GM12878 (cell line): Measurements from ENCODE around the gene CDYL. TPM values are rescaled to one million over a fixed set of nuclear protein-coding genes. Genes with fewer than 3 reads are reported as not detected.

Experiments used
- ATAC-seq: fragments of 200-7000 bp; cut with Tn5 transposase; 3 replicates; pipeline ENCODE4 v1.9.1; 2020; ENCODE audit warnings: mild to moderate bottlenecking, moderate library complexity
- BruUV-seq: library from RNA; stranded (reverse); fragments of 400-500 nt; replicated peaks from 2 replicates; lab custom pipeline; 2021; lab: Mats Ljungman, UMichigan
- CTCF ChIA-PET: fragments of 300-600 bp; sonication (Branson Sonifier 250); formaldehyde crosslinking; extraction: SDS; loops from one replicate; lab custom pipeline; 2021; ENCODE audit warnings: inconsistent platforms; lab: Yijun Ruan, JAX
- POLR2A ChIA-PET: fragments of 350-600 bp; formaldehyde crosslinking; extraction: SDS; loops from one replicate; lab custom pipeline; 2021; ENCODE audit warnings: inconsistent platforms; lab: Charles Lee
- RAD21 ChIA-PET: fragments of 300-600 bp; sonication (Branson Sonifier 250); formaldehyde crosslinking; loops from one replicate; lab custom pipeline; 2023; ENCODE audit warnings: antibody characterized with exemption; ENCODE audit not compliant: unreplicated experiment; lab: Charles Lee
- SMC1A ChIA-PET: fragments of 300-600 bp; sonication (Branson Sonifier 250); formaldehyde crosslinking; loops from one replicate; lab custom pipeline; 2023; ENCODE audit not compliant: unreplicated experiment, uncharacterized antibody; lab: Charles Lee
- DNase-seq: peaks from one replicate; pipeline ENCODE4 v3.0.0-alpha.2; 2011; ENCODE audit warnings: low read depth, low spot score
- FAIRE-seq: peaks from 3 replicates; lab custom pipeline; 2011; peaks lifted over from hg19 to GRCh38; lab: Jason Lieb, UNC
- H2AFZ ChIP-seq: 2 replicates; pipeline ENCODE4 v1.6.0; 2011; ENCODE audit warnings: low read depth, low read length, control low read depth; ENCODE audit not compliant: control insufficient read depth
- H3K27ac ChIP-seq: 2 replicates; pipeline ENCODE4 v1.5.1; 2011; ENCODE audit warnings: control low read depth; ENCODE audit not compliant: control insufficient read depth, insufficient read depth
- H3K27me3 ChIP-seq, 2 experiments: replicated peaks in 1 of 2; 2 replicates each; pipeline versions ENCODE4 v1.6.0 to v1.6.1; 2011; ENCODE audit warnings: low read length in 1 of 2; ENCODE audit not compliant: control insufficient read depth in 2 of 2, insufficient read depth in 2 of 2
- H3K36me3 ChIP-seq, 2 experiments: 2 replicates each; pipeline ENCODE4 v1.5.1; 2011; ENCODE audit warnings: low read length in 1 of 2; ENCODE audit not compliant: control insufficient read depth in 2 of 2, insufficient read depth in 2 of 2
- H3K4me1 ChIP-seq: 2 replicates; pipeline ENCODE4 v1.6.1; 2011; ENCODE audit warnings: mild to moderate bottlenecking, low read length, moderate library complexity, mixed read lengths; ENCODE audit not compliant: control insufficient read depth, insufficient read depth
- H3K4me2 ChIP-seq: 2 replicates; pipeline ENCODE4 v1.6.0; 2011; ENCODE audit warnings: control low read depth; ENCODE audit not compliant: control insufficient read depth, insufficient read depth
- H3K4me3 ChIP-seq: fragments of 200-600 bp; sonication (generic); 2 replicates; pipeline ENCODE4 v1.5.1; 2016
- H3K79me2 ChIP-seq: 2 replicates; pipeline ENCODE4 v1.6.0; 2011; ENCODE audit warnings: low read length; ENCODE audit not compliant: control insufficient read depth, insufficient read depth
- H3K9ac ChIP-seq: 2 replicates; pipeline ENCODE4 v1.8.0; 2011; ENCODE audit warnings: low read length, control low read depth, mixed read lengths; ENCODE audit not compliant: control insufficient read depth, insufficient read depth
- H3K9me3 ChIP-seq: replicated peaks from 3 replicates; pipeline ENCODE4 v1.5.1; 2011; ENCODE audit warnings: mild to moderate bottlenecking, low read length; ENCODE audit not compliant: control insufficient read depth, insufficient read depth
- H4K20me1 ChIP-seq: 2 replicates; pipeline ENCODE4 v1.6.0; 2011; ENCODE audit not compliant: control insufficient read depth, insufficient read depth
- IKZF2 ChIP-seq, 2 experiments: fragments of 450-650 bp; IDR thresholded peaks; 2 replicates each; pipeline ENCODE4 v1.6.1; 2017; ENCODE audit warnings: mild to moderate bottlenecking in 2 of 2, moderate library complexity in 2 of 2
- JUNB ChIP-seq: IDR thresholded peaks from 2 replicates; pipeline ENCODE4 v1.6.1; 2016; ENCODE audit warnings: antibody characterized with exemption, mild to moderate bottlenecking
- NFYA ChIP-seq: IDR thresholded peaks from 2 replicates; pipeline ENCODE4 v1.6.1; 2011; ENCODE audit warnings: low read depth, mild to moderate bottlenecking, low read length, improper control_type of control experiment, borderline replicate concordance
- RUNX3 ChIP-seq: IDR thresholded peaks from 2 replicates; pipeline ENCODE4 v1.6.1; 2012; ENCODE audit warnings: low read length, inconsistent platforms
- STAT3 ChIP-seq: IDR thresholded peaks from 2 replicates; pipeline ENCODE4 v1.6.1; 2011; ENCODE audit warnings: low read depth, low read length, improper control_type of control experiment
- WGBS: methylation state at CpG from one replicate; pipeline ENCODE4 v1.1.6; 2016; ENCODE audit warnings: low lambda C conversion rate; ENCODE audit not compliant: insufficient replicate concordance, insufficient coverage; ENCODE audit errors: missing lambda C conversion rate; 5-methylcytosine and 5-hydroxymethylcytosine counted together
- in situ Hi-C: fragments of 300-500 bp; cut with MboI; formaldehyde crosslinking; loops from 9 replicates; pipeline ENCODE4 v1.14.3; 2018; ENCODE audit warnings: mixed read lengths
- intact Hi-C: fragments of 100-400 bp; cut with micrococcal nuclease; formaldehyde crosslinking; loops from one replicate; pipeline ENCODE4 v1.14.2; 2022; ENCODE audit not compliant: unreplicated experiment
- polyA plus RNA-seq, 11 experiments: library from polyadenylated mRNA; depleted of rRNA in 4 of 11; unstranded in 6 of 11; stranded (reverse) in 5 of 11; fragments of >200 nt; fragmentation: Nextera tagmentation in 4 of 11; fragmentation: Illumina TruSeq in 1 of 11; extraction: Ambion mirVana in 4 of 11; extraction: Trizol in 1 of 11; gene quantifications; 1 replicate in 1 of 11; 2 replicates in 10 of 11; pipeline versions ENCODE4 v1.2.1 to v1.2.3, GENCODE V29; 2011 to 2016; ENCODE audit warnings: inconsistent platforms in 2 of 11, missing spikeins in 2 of 11, low read depth in 1 of 11
- total RNA-seq, 4 experiments: library from RNA; depleted of rRNA in 3 of 4; stranded (reverse); fragments of >200 nt in 3 of 4; fragmentation: Illumina TruSeq in 1 of 4; extraction: Trizol in 1 of 4; gene quantifications; 2 replicates each; pipeline versions ENCODE4 v1.2.1 to v1.2.3, GENCODE V29; 2013 to 2021

CDYL gene
- total and polyA plus RNA-seq, 10 of the 15 experiments (the other 5 are each of a cell fraction or from before 2014, with no cell fraction given), result 9.3 to 61.2 (median 28.5) TPM

DNA sequence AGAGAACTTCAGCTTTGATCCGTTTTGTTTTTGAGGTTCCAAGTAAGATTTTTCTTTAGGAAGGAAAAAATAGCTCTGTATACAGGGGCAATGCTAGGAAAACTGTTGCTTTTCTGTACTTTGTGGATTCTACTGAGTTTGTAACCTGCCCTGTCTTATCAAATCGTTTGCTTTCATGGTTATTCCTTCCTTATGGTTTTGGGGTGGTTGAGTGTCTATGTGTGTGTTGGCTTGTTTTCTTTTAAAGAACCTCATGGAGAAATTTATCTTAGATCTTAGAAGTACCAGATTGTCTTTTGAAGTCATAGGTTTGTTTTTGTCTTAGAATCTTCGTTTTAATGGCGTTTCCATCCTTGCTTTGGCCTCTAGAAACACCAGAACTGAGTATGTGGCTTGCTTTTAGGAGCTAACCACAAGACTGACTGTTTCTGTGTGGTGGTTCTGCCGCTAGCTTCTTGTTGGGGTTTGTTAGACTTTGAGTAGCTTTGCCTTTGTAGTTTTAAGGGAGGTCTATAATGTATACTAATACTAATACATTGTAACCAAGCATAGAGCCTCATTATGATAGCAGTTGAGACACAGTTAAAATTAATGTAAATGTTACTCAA is 140.9 kb downstream of the CDYL start:
- POLR2A ChIA-PET, result no interaction called here

DNA sequence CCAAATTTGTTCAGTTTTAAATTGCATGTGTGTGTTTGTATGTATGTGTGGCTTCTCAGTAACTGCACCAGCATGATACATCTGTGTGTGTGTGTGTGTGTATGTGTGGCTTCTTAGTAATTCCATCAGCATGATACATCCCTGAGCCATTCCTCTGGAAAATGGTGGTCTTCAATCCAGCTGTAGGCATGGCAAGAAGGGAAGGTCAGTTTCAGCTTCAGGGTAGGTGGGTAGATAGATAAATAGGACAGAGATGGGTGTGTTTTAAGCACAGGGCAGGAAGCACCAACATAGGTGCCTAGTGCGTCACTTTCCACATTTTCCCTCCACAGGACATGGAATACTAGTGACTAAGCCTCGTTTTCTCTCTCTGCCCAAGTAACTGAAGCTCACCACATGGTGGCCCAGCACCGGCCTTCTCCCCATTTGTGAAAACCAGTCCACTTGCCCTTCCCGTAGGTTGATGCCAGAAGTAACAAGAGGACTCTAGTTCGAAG is 144.8 kb downstream of the CDYL start:
- POLR2A ChIA-PET, result no interaction called here
- Histone ChIP-seq H2AFZ (no peak overlapping the region), H3K27me3 (no peaks in the 10 kb centered on the region), H4K20me1 (no peaks in the 10 kb centered on the region), H3K4me2 (no peak overlapping the region), H3K79me2 (peaks cover 11% of the 10 kb centered on the region), H3K4me3 (no peak overlapping the region), H3K9ac (no peak overlapping the region), H3K36me3 (peaks cover 0 to 5% of the 10 kb centered on the region in 2 experiments; a peak in 2 of 4 replicates), H3K27ac (no peak overlapping the region), H3K4me1 (peaks cover 5% of the 10 kb centered on the region), H3K9me3 (no peaks in the 10 kb centered on the region; the same call in 1 of the 3 replicates)
- intact Hi-C loops (no loop called here), in situ Hi-C loops (no loop called here)
- SMC1A ChIA-PET, result no interaction called here
- RAD21 ChIA-PET, result no interaction called here
- WGBS, result 75% methylated on average over 5 of the region's 5 CpGs
- CTCF ChIA-PET, result interaction anchor here (0.6 to 1.3 kb wide), 2 partner anchors 109 to 765 kb away, joined by 3 to 4 read pairs; no protein-coding TSS in a partner anchor
- ATAC-seq (no peak), DNase-seq (no peak), FAIRE-seq (no peak)
- no TSS peak for BruUV-seq
- no peak for TF ChIP-seq NFYA
- no peak for TF ChIP-seq STAT3
- TF ChIP-seq IKZF2 (IDR thresholded peaks at IDR 0.05), result no peak

More for the DNA sequence above, 140.9 kb downstream of the CDYL start:
- ATAC-seq, result no peak
- DNase-seq, result no peak
- no TSS peak for BruUV-seq
- H3K27ac ChIP-seq, result no peak overlapping the region
- no peak overlapping the region for H3K4me3 ChIP-seq
- no peak overlapping the region for H3K9ac ChIP-seq
- in situ Hi-C loops, result no loop called here
- H3K4me2 ChIP-seq, result no peak overlapping the region
- intact Hi-C loops, result no loop called here
- no peaks in the 10 kb centered on the region for H3K27me3 ChIP-seq
- H3K79me2 ChIP-seq, result peaks cover 11% of the 10 kb centered on the region
- ChIA-PET SMC1A (interaction anchor here (0.6 to 1.6 kb wide), 4 partner anchors 11 to 15 kb away, joined by 3 to 7 read pairs (median 3); no protein-coding TSS in a partner anchor), CTCF (interaction anchor here (0.7 to 1.2 kb wide), 2 partner anchors 9 to 79 kb away, joined by 3 to 4 read pairs; no protein-coding TSS in a partner anchor), RAD21 (interaction anchor here (1.1 to 1.9 kb wide), 2 partner anchors 10 to 11 kb away, joined by 4 to 5 read pairs; no protein-coding TSS in a partner anchor)
- no peak for TF ChIP-seq JUNB
- peak; percentile 42; the same call in 1 of the 2 replicates for TF ChIP-seq RUNX3
- no peak overlapping the region for H2AFZ ChIP-seq
- WGBS, result 41% methylated on average over 5 of the region's 5 CpGs
- FAIRE-seq, result no peak
- H3K36me3 ChIP-seq, result peaks cover 1 to 8% of the 10 kb centered on the region in 2 experiments; a peak in 3 of 4 replicates
- H3K9me3 ChIP-seq, result no peaks in the 10 kb centered on the region
- no peaks in the 10 kb centered on the region for H4K20me1 ChIP-seq
- peaks cover 5% of the 10 kb centered on the region for H3K4me1 ChIP-seq
